C1 segment of cervical spinal cord (tissue), 14 donors: Measurements from ENCODE around the gene HCN2.
"Not testable (repeated sequence)": the region's sequence is repeated elsewhere in the genome, so short reads cannot be mapped to it uniquely, and the experiment has no call there.

Experiments
- DNase-seq, 14 donors: peaks; one replicate each; lab custom pipeline; 2025; lab: John Stamatoyannopoulos, UW

Gene HCN2

GRCh38 chr19:602391-603301 is 13.0 kb downstream of the HCN2 start:
- no peak for DNase-seq

- DNase-seq, result not testable (repeated sequence)
These were observed 13.6 kb downstream of the HCN2 start for GRCh38 chr19:603302-603639.

- DNase-seq, result not testable (repeated sequence)
These were observed 14.1 kb downstream of the HCN2 start for GRCh38 chr19:603779-604178.

- no peak for DNase-seq
These were observed 14.7 kb downstream of the HCN2 start for GRCh38 chr19:604355-604754.

GRCh38 chr19:605061-605971 is 15.6 kb downstream of the HCN2 start:
- not testable (repeated sequence) for DNase-seq

- DNase-seq, result peak in 8 of 14 donors; percentile 8 to 84 (median 39)
These were observed 17.8 kb downstream of the HCN2 start for GRCh38 chr19:607301-608154.

GRCh38 chr19:608155-609003 is 18.7 kb downstream of the HCN2 start:
- DNase-seq, result no peak

GRCh38 chr19:609004-609346 is 19.3 kb downstream of the HCN2 start:
- peak in 12 of 14 donors; percentile 40 to 89 (median 70) for DNase-seq

GRCh38 chr19:610071-610800 is 20.6 kb downstream of the HCN2 start:
- DNase-seq, result peak in 1 of 14 donors; percentile 16

- DNase-seq, result peak in 3 of 14 donors; percentile 16 to 17 (median 17)
These were observed 21.3 kb downstream of the HCN2 start for GRCh38 chr19:610801-611480.

- DNase-seq, result no peak
These were observed 21.8 kb downstream of the HCN2 start for GRCh38 chr19:611481-611868.

GRCh38 chr19:612941-613340 is 23.3 kb downstream of the HCN2 start:
- no peak for DNase-seq

- no peak for DNase-seq
These were observed 24.3 kb downstream of the HCN2 start for GRCh38 chr19:613732-614567.

- DNase-seq, result no peak
These were observed 25.9 kb downstream of the HCN2 start for GRCh38 chr19:615619-616018.

GRCh38 chr19:616062-616700 is 26.5 kb downstream of the HCN2 start:
- no peak for DNase-seq

GRCh38 chr19:616747-617526 is 27.3 kb downstream of the HCN2 start:
- DNase-seq, result no peak
